Fibroblast of lung (primary cell): ENCODE data around the gene PKD1L1. TPM values are rescaled to one million over a fixed set of nuclear protein-coding genes. Genes with fewer than 3 reads are reported as not detected.
A peak's percentile ranks its signal among the peaks of the same experiment; 100 is the strongest.

Experiments used
- DNase-seq, 2 donors: peaks; one replicate each; pipeline versions ENCODE4 v3.0.0 to v3.0.0-alpha.2; 2010; ENCODE audit warnings: low read depth in 2 of 2
- H2AFZ ChIP-seq: 2 replicates; pipeline ENCODE4 v1.5.1; 2012; ENCODE audit warnings: low read length, control low read depth, inconsistent platforms
- H3K27ac ChIP-seq: 2 replicates; pipeline ENCODE4 v1.5.1; 2011; ENCODE audit warnings: low read length, control low read depth; ENCODE audit not compliant: insufficient read depth
- H3K27me3 ChIP-seq: 2 replicates; pipeline ENCODE4 v1.5.1; 2011; ENCODE audit warnings: mild to moderate bottlenecking, low read length; ENCODE audit not compliant: control insufficient read depth, insufficient read depth
- H3K36me3 ChIP-seq: 2 replicates; pipeline ENCODE4 v1.5.1; 2011; ENCODE audit warnings: low read length; ENCODE audit not compliant: control insufficient read depth, insufficient read depth
- H3K4me1 ChIP-seq: 2 replicates; pipeline ENCODE4 v1.5.1; 2011; ENCODE audit warnings: low read length; ENCODE audit not compliant: control insufficient read depth, insufficient read depth; ENCODE audit errors: extremely low read depth
- H3K4me2 ChIP-seq: 2 replicates; pipeline ENCODE4 v1.5.1; 2011; ENCODE audit warnings: low read length, control low read depth; ENCODE audit not compliant: insufficient read depth; ENCODE audit errors: extremely low read depth
- H3K4me3 ChIP-seq, 4 experiments: fragments of 200-600 bp in 1 of 4; sonication (generic) in 1 of 4; replicated peaks in 1 of 4; 2 replicates each; pipeline ENCODE4 v1.5.1; 2011 to 2016; ENCODE audit warnings: low read length in 4 of 4, low read depth in 3 of 4, mild to moderate bottlenecking in 3 of 4, control low read depth in 2 of 4, inconsistent platforms in 1 of 4, mixed read lengths in 1 of 4; ENCODE audit not compliant: insufficient read depth in 1 of 4; ENCODE audit errors: control extremely low read depth in 1 of 4
- H3K79me2 ChIP-seq: 2 replicates; pipeline ENCODE4 v1.5.1; 2012; ENCODE audit warnings: mild to moderate bottlenecking, low read length, inconsistent platforms; ENCODE audit not compliant: control insufficient read depth, insufficient read depth
- H3K9ac ChIP-seq: 2 replicates; pipeline ENCODE4 v1.5.1; 2011; ENCODE audit warnings: mild to moderate bottlenecking, low read length, control low read depth; ENCODE audit not compliant: insufficient read depth
- H3K9me3 ChIP-seq: 2 replicates; pipeline ENCODE4 v1.5.1; 2012; ENCODE audit warnings: low read depth, low read length; ENCODE audit not compliant: control insufficient read depth, insufficient read depth
- H4K20me1 ChIP-seq: 2 replicates; pipeline ENCODE4 v1.5.1; 2011; ENCODE audit warnings: low read length; ENCODE audit not compliant: control insufficient read depth, insufficient read depth; ENCODE audit errors: extremely low read depth
- EZH2 ChIP-seq: IDR thresholded peaks from 2 replicates; pipeline ENCODE4 v1.5.1; 2012; ENCODE audit warnings: low read length, control low read depth, mild to moderate bottlenecking; ENCODE audit errors: missing control alignments
- polyA plus RNA-seq, 2 donors: library from polyadenylated mRNA; depleted of rRNA in 1 of 2; stranded (reverse) in 1 of 2; unstranded in 1 of 2; fragments of >200 nt; gene quantifications; 2 replicates each; pipeline ENCODE4 v1.2.1, GENCODE V29; 2011 to 2012; ENCODE audit warnings: missing spikeins in 1 of 2
- total RNA-seq: library from RNA; depleted of rRNA; stranded (reverse); fragments of >200 nt; gene quantifications from 2 replicates; pipeline ENCODE4 v1.2.1, GENCODE V29; 2014
- TF ChIP-seq, protein P1 (sequence below), 2 donors: IDR thresholded peaks in 1 of 2; conservative IDR thresholded peaks in 1 of 2; 1 replicate in 1 of 2; 2 replicates in 1 of 2; pipeline ENCODE4 v1.5.1; 2011 to 2012; ENCODE audit warnings: low read length in 2 of 2, control low read depth in 1 of 2, inconsistent platforms in 1 of 2, low read depth in 1 of 2, mild to moderate bottlenecking in 1 of 2

PKD1L1 gene
- total and polyA plus RNA-seq, 2 donors (not counting 1 experiment from before 2014, with no cell fraction given): under 0.01 to 0.12 TPM

DNA sequence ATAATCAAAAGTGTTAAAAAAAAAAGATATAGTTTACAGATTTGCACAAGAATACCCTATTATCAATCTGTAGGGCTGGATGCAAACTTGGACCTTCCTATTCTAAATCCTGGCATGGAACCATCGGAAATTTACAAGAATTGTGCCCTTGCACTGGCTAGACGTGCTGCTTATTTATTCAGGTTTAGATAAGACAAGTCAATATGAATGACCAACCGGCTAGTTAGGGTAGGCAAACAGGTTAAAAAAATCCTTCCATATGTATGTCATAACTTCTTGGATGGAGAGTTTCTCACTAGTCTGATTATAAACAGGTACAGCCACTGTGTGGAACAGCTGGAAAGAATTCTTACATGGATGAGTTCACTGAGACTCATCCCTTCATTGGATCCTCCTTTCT is 41.4 kb downstream of the PKD1L1 start:
- Histone ChIP-seq H4K20me1 (no peaks in the 10 kb centered on the region), H3K36me3 (no peaks in the 10 kb centered on the region)
- no peak for TF ChIP-seq EZH2
- TF ChIP-seq, protein P1, sequence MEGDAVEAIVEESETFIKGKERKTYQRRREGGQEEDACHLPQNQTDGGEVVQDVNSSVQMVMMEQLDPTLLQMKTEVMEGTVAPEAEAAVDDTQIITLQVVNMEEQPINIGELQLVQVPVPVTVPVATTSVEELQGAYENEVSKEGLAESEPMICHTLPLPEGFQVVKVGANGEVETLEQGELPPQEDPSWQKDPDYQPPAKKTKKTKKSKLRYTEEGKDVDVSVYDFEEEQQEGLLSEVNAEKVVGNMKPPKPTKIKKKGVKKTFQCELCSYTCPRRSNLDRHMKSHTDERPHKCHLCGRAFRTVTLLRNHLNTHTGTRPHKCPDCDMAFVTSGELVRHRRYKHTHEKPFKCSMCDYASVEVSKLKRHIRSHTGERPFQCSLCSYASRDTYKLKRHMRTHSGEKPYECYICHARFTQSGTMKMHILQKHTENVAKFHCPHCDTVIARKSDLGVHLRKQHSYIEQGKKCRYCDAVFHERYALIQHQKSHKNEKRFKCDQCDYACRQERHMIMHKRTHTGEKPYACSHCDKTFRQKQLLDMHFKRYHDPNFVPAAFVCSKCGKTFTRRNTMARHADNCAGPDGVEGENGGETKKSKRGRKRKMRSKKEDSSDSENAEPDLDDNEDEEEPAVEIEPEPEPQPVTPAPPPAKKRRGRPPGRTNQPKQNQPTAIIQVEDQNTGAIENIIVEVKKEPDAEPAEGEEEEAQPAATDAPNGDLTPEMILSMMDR (conservative IDR thresholded peaks at IDR 0.05 in 1 of 2, IDR thresholded peaks at IDR 0.05 in 1 of 2; ENCODE audit: low read depth in 1 of 2, low read length in 2 of 2): no peak

DNA sequence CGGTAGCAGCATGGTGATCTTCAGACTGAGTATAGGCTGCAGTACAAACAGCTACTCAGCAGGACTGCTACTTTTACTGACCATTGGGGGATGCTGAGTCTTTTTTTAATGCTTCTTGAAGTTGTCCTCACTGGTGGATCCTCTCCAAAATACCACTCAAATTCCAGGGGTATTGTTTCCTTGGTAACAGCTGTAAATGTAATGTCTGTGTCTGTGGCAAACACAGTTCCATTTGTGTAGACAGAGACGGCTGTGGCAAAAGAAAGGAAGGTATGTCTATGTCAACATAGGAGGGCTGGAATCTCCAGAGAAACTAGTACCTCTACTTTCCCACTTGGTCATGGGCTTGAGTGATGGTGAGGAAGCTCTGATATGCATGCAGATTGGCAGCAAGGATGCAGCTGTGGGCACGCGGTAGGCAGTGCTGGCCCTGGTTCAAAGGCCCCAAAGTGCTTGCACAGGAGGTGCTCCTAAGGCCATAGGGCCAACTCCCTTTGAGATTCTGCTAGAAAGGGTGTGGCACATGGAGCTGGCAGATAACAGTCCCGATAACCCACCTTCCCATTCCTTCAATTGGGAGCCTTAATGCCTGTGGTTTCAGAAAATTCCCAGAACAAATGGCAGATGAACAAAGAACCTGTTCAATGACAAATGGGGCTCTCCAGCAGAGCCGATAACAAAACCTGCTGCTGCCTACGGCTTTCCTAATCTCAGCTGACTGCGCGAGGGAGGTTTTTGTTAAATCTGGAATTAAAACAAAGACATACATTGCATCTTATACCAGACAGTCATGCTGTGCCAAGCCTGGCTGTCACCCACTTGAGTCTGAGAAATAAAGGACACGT is 43.0 kb downstream of the PKD1L1 start:
- no peak overlapping the region for H3K27ac ChIP-seq
- no peak overlapping the region for H3K4me3 ChIP-seq
- no peaks in the 10 kb centered on the region for H4K20me1 ChIP-seq
- H3K79me2 ChIP-seq: no peaks in the 10 kb centered on the region
- H3K4me2 ChIP-seq: no peak overlapping the region
- no peaks in the 10 kb centered on the region for H3K36me3 ChIP-seq
- no peaks in the 10 kb centered on the region for H3K4me1 ChIP-seq
- H3K9me3 ChIP-seq: no peaks in the 10 kb centered on the region
- H2AFZ ChIP-seq: no peak overlapping the region
- H3K9ac ChIP-seq: no peak overlapping the region
- peak in 1 of 2 donors; percentile 70 for DNase-seq
- TF ChIP-seq, protein P1 (conservative IDR thresholded peaks at IDR 0.05 in 1 of 2, IDR thresholded peaks at IDR 0.05 in 1 of 2; ENCODE audit: low read depth in 1 of 2, low read length in 2 of 2): no peak
- no peak for TF ChIP-seq EZH2
- H3K27me3 ChIP-seq: no peaks in the 10 kb centered on the region

More for the DNA sequence above, 41.4 kb downstream of the PKD1L1 start:
- no peak overlapping the region for H3K4me2 ChIP-seq
- H3K79me2 ChIP-seq: no peaks in the 10 kb centered on the region
- no peak for DNase-seq
- H3K4me1 ChIP-seq: no peaks in the 10 kb centered on the region
- H3K27me3 ChIP-seq: no peaks in the 10 kb centered on the region
- no peak overlapping the region for H3K27ac ChIP-seq
- H3K4me3 ChIP-seq: no peak overlapping the region
- H2AFZ ChIP-seq: no peak overlapping the region
- H3K9ac ChIP-seq: no peak overlapping the region
- no peaks in the 10 kb centered on the region for H3K9me3 ChIP-seq

DNA sequence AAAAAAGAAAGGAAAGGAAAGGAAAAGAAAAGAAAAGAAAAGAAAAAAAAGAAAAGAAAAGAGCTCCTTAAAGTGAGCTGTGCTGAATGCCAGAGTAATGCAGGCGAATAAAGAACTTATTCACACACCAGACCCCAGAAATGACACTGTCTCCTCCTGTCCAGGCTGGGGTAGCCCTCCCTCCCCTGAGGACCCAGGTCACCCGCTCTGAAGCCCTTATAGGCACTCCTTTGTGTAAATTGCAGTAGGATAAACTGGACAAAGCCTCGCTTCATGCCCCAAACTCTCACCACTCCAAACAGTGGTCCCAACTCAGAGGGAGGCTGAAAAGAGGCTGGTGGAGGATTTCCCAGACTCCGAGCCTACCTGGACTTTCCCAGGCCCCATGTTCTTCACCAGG is 46.3 kb downstream of the PKD1L1 start:
- Histone ChIP-seq H3K4me3 (no peak overlapping the region), H3K36me3 (no peaks in the 10 kb centered on the region), H4K20me1 (no peaks in the 10 kb centered on the region), H3K79me2 (no peaks in the 10 kb centered on the region), H3K9me3 (no peaks in the 10 kb centered on the region), H3K9ac (no peak overlapping the region), H3K4me1 (no peaks in the 10 kb centered on the region), H3K27me3 (peaks cover 3% of the 10 kb centered on the region), H2AFZ (no peak overlapping the region), H3K27ac (no peak overlapping the region), H3K4me2 (no peak overlapping the region)
- TF ChIP-seq, protein P1 (conservative IDR thresholded peaks at IDR 0.05 in 1 of 2, IDR thresholded peaks at IDR 0.05 in 1 of 2; ENCODE audit: low read depth in 1 of 2, low read length in 2 of 2): no peak
- no peak for TF ChIP-seq EZH2
- DNase-seq: no peak
